Hair follicular keratinocyte (primary cell): Measurements from ENCODE around the gene DDX17. TPM values are rescaled to one million over a fixed set of nuclear protein-coding genes. Genes with fewer than 3 reads are reported as not detected.

Experiments
- total RNA-seq: library from RNA; depleted of rRNA; stranded (reverse); fragments of >200 nt; gene quantifications from 2 replicates; pipeline ENCODE4 v1.2.3, GENCODE V29; 2015

The DDX17 gene
- 107 and 159 TPM in 2 replicates for total RNA-seq

DNA sequence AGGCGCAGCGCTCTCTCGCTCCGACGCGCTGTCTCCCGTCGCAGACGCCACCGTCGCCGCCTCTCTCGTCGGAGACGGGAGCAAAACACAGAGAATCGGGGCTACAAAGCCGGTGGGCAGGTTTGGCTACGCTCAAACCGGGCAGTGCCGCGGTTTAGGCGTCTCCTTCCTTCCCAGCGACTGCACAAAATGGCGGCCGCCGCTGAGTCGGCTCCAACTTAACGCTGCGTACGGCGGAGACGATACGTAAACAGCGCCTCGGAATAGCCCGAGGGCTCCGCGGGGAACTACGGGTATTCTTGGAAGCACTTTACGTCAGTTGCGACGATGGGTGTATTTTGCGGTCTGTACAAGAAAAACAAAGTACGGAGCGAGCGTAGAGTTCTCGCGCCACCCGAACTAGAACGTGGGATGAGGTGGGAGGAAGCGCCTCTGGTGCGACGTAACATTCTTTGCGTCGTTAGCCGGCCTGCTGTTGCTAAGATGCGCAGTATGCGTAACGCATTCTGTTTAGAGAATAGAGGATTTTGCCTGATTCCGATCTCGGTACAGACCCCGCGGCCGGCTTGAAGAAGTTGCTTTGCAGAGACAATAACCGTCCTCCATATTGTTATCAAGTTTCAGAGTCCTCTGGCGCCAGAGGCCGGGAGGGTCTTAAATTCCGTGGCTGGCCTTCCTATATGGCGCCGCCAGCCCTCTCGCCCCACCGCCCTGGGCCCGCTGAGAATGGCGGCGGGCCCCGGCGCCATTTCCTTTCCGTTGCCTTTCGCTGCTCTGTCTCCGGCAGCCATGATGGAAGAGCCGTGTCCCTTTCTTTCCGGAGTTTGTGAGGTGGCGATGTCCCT lies at the start of gene DDX17:
Gene DDX17 (minus strand): TSS at position 194 of the 845 bp plus-strand sequence.

GRCh38 chr22:38467904-38468442 lies 38.1 kb downstream of the DDX17 start, which contains the start of gene KDELR3:
KDELR3 (plus strand) TSS chr22:38468096; CDS start chr22:38468234, 138 bp downstream.

GRCh38 chr22:38455076-38455529 lies 51.0 kb downstream of the DDX17 start, which contains the start of gene KCNJ4:
KCNJ4 (minus strand) TSS chr22:38455199; CDS start chr22:38428132, 27,067 bp downstream.

Other genes with a start within 250 kb of the DDX17 start
- 52.1 and 55.1 TPM in 2 replicates for gene TMEM184B, start 233.3 kb downstream of the DDX17 start, total RNA-seq
- gene CSNK1E, start 188.9 kb downstream of the DDX17 start, total RNA-seq: 181 and 214 TPM in 2 replicates
- gene KCNJ4, start 51.1 kb downstream of the DDX17 start, total RNA-seq: not detected in 2 replicates
- 16.6 and 22.8 TPM in 2 replicates for gene KDELR3, start 38.2 kb downstream of the DDX17 start, total RNA-seq
- gene DMC1, start 63.9 kb upstream of the DDX17 start, total RNA-seq: 0.39 and 1.7 TPM in 2 replicates
- gene FAM227A, start 150.1 kb upstream of the DDX17 start, total RNA-seq: 0.16 TPM in 1 of 2 replicates, not detected in the other
- gene CBY1, start 150.3 kb upstream of the DDX17 start, total RNA-seq: 22.9 and 24.1 TPM in 2 replicates
- 57.6 and 109 TPM in 2 replicates for gene TOMM22, start 175.6 kb upstream of the DDX17 start, total RNA-seq
- 42.0 and 86.2 TPM in 2 replicates for gene JOSD1, start 194.6 kb upstream of the DDX17 start, total RNA-seq
- 23.8 and 33.0 TPM in 2 replicates for gene GTPBP1, start 199.6 kb upstream of the DDX17 start, total RNA-seq
- gene SUN2, start 249.7 kb upstream of the DDX17 start, total RNA-seq: 72.1 and 72.8 TPM in 2 replicates